Mucosa of stomach (tissue), 1 donor: Measurements from ENCODE around the gene ANKMY1.

Experiments
- H3K27me3 ChIP-seq: one replicate; pipeline ENCODE4 v1.7.0; 2013; ENCODE audit warnings: mild to moderate bottlenecking, low read length; ENCODE audit not compliant: control insufficient read depth, insufficient read depth
- H3K36me3 ChIP-seq: one replicate; pipeline ENCODE4 v1.7.0; 2013; ENCODE audit warnings: low read length; ENCODE audit not compliant: control insufficient read depth, insufficient read depth
- H3K4me1 ChIP-seq: one replicate; pipeline ENCODE4 v1.7.0; 2013; ENCODE audit warnings: mild to moderate bottlenecking, low read length; ENCODE audit not compliant: control insufficient read depth, insufficient read depth
- H3K4me3 ChIP-seq: one replicate; pipeline ENCODE4 v1.7.0; 2013; ENCODE audit warnings: low read length
- H3K9ac ChIP-seq: one replicate; pipeline ENCODE4 v1.7.0; 2013; ENCODE audit warnings: mild to moderate bottlenecking, low read length, moderate library complexity
- H3K9me3 ChIP-seq: one replicate; pipeline ENCODE4 v1.7.0; 2013; ENCODE audit warnings: mild to moderate bottlenecking, low read length, moderate library complexity; ENCODE audit not compliant: control insufficient read depth
- donor health status: Pancreatic carcinoma.

The ANKMY1 gene

GRCh38 chr2:240583774-240584173 is 26.0 kb upstream of the ANKMY1 start:
- H3K9ac ChIP-seq = no peak overlapping the region
- no peaks in the 10 kb centered on the region for H3K9me3 ChIP-seq
- no peaks in the 10 kb centered on the region for H3K27me3 ChIP-seq
- peaks cover 43% of the 10 kb centered on the region for H3K4me1 ChIP-seq
- H3K36me3 ChIP-seq = no peaks in the 10 kb centered on the region
- no peak overlapping the region for H3K4me3 ChIP-seq

DNA sequence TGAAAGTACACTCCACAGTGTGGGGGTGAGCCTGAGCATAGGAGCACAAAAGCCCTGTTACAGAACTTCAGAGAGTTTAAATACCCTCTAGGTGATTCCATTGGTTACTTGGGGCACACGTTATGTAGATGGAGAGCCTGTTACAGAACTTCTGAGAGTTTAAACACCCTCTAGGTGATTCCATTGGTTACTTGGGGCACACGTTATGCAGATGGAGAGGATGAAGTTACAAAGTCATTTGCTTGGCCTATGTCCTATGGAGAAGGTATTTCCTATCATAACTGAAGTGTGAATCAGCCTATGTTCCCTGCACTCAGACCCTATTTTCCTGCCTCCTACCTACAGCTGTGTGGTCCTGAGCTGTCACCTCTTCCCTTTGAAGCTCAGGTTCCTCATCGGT is 25.0 kb upstream of the ANKMY1 start:
- Histone ChIP-seq H3K9me3 (no peaks in the 10 kb centered on the region), H3K27me3 (no peaks in the 10 kb centered on the region), H3K4me3 (no peak overlapping the region), H3K4me1 (peaks cover 35% of the 10 kb centered on the region), H3K36me3 (no peaks in the 10 kb centered on the region), H3K9ac (no peak overlapping the region)

GRCh38 chr2:240581811-240582210 is 24.0 kb upstream of the ANKMY1 start:
- H3K4me3 ChIP-seq = no peak overlapping the region
- H3K36me3 ChIP-seq = no peaks in the 10 kb centered on the region
- H3K9me3 ChIP-seq = no peaks in the 10 kb centered on the region
- peaks cover 28% of the 10 kb centered on the region for H3K4me1 ChIP-seq
- H3K9ac ChIP-seq = no peak overlapping the region
- no peaks in the 10 kb centered on the region for H3K27me3 ChIP-seq

- Histone ChIP-seq H3K9ac (no peak overlapping the region), H3K36me3 (peaks cover 8% of the 10 kb centered on the region), H3K4me3 (no peak overlapping the region)
Observed at GRCh38 chr2:240579771-240580614, 22.2 kb upstream of the ANKMY1 start.

DNA sequence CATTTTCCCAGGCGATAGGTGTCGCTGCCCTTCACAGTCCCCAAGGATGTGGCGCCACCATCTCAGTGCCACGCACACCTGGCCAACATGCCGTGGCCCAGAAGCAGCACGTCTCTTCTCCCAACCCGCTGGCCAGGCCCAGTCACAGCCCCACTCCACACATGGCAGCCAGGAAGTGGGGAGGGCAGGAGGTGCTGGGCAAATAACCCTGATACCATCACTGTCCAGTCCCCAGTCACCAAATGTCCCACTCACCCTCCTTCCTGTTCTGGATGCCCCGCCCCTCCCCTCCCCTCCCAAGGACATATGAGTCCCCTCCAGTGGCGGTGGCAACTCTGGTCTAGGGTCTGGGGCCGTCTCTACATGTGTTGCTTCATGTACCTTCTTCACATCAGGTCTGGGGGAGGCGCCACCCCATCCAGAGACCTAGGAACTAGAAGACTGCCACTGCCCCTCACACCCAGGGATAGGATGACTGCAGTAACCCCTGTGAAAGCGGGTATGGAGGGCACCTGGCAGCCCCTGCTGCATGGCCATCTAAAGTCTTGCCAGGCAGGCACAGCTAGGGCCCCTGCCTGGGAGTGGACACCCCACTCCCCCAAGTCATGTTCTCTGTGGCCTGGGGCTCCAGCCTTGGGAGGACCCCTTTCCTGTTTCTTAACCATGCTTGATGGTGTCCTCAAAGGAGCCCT is 21.4 kb upstream of the ANKMY1 start:
- Histone ChIP-seq H3K4me1 (peaks cover 15% of the 10 kb centered on the region), H3K9ac (no peak overlapping the region), H3K9me3 (no peaks in the 10 kb centered on the region), H3K4me3 (no peak overlapping the region), H3K36me3 (peaks cover 15% of the 10 kb centered on the region), H3K27me3 (no peaks in the 10 kb centered on the region)

More at GRCh38 chr2:240579771-240580614, 22.2 kb upstream of the ANKMY1 start:
- no peaks in the 10 kb centered on the region for H3K9me3 ChIP-seq
- H3K27me3 ChIP-seq = no peaks in the 10 kb centered on the region
- peaks cover 21% of the 10 kb centered on the region for H3K4me1 ChIP-seq

GRCh38 chr2:240578488-240578887 is 20.7 kb upstream of the ANKMY1 start:
- H3K4me1 ChIP-seq = peaks cover 15% of the 10 kb centered on the region
- H3K4me3 ChIP-seq = no peak overlapping the region
- no peaks in the 10 kb centered on the region for H3K27me3 ChIP-seq
- peaks cover 15% of the 10 kb centered on the region for H3K36me3 ChIP-seq
- no peaks in the 10 kb centered on the region for H3K9me3 ChIP-seq
- no peak overlapping the region for H3K9ac ChIP-seq

- no peaks in the 10 kb centered on the region for H3K9me3 ChIP-seq
Observed at GRCh38 chr2:240578110-240578450, 20.3 kb upstream of the ANKMY1 start.

GRCh38 chr2:240577281-240578109 is 19.7 kb upstream of the ANKMY1 start:
- Histone ChIP-seq H3K4me3 (no peak overlapping the region), H3K4me1 (peaks cover 15% of the 10 kb centered on the region), H3K36me3 (peaks cover 15% of the 10 kb centered on the region), H3K9ac (no peak overlapping the region), H3K9me3 (no peaks in the 10 kb centered on the region), H3K27me3 (no peaks in the 10 kb centered on the region)

More at GRCh38 chr2:240578110-240578450, 20.3 kb upstream of the ANKMY1 start:
- Histone ChIP-seq H3K27me3 (no peaks in the 10 kb centered on the region), H3K4me3 (no peak overlapping the region), H3K36me3 (peaks cover 15% of the 10 kb centered on the region), H3K9ac (no peak overlapping the region), H3K4me1 (peaks cover 15% of the 10 kb centered on the region)

DNA sequence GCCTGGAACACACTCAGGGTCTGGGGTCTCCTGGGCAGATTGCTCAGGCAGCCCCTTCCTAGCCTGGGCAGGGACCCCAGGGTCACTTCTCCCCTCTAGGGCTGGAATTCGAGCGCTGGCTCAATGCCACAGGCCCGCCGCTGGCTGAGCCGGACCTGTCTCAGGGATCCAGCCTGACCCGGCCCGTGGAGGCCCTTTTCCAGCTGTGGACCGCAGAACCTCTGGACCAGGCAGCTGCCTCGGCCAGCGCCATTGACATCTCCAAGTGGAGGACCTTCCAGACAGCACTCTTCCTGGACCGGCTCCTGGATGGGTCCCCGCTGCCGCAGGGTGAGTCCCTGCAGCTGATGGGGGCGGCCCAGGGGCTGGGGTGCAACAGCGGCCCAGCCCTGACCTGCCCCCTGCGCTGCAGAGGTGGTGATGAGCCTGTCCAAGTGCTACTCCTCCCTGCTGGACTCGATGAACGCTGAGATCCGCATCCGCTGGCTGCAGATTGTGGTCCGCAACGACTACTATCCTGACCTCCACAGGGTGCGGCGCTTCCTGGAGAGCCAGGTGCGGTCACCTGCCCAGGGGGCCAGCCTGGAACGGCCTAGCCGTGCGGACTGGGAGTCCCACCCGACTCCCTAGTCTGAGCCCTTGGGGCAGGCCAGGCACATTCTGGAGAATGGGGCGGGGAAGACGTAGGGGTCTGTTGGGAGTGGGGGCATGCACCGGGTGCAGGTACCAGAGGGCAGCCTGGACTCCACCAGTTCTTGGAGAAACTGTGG is 18.8 kb upstream of the ANKMY1 start:
- Histone ChIP-seq H3K4me3 (no peak overlapping the region), H3K4me1 (peaks cover 15% of the 10 kb centered on the region), H3K9me3 (no peaks in the 10 kb centered on the region), H3K36me3 (peaks cover 15% of the 10 kb centered on the region), H3K27me3 (no peaks in the 10 kb centered on the region), H3K9ac (no peak overlapping the region)

- Histone ChIP-seq H3K4me1 (peaks cover 19% of the 10 kb centered on the region), H3K9ac (no peak overlapping the region), H3K27me3 (no peaks in the 10 kb centered on the region), H3K36me3 (peaks cover 15% of the 10 kb centered on the region), H3K9me3 (no peaks in the 10 kb centered on the region), H3K4me3 (no peak overlapping the region)
Observed at GRCh38 chr2:240576036-240576435, 18.2 kb upstream of the ANKMY1 start.

GRCh38 chr2:240575101-240575965 is 17.5 kb upstream of the ANKMY1 start:
- H3K27me3 ChIP-seq = no peaks in the 10 kb centered on the region
- peaks cover 23% of the 10 kb centered on the region for H3K4me1 ChIP-seq
- no peak overlapping the region for H3K4me3 ChIP-seq
- no peaks in the 10 kb centered on the region for H3K9me3 ChIP-seq
- H3K9ac ChIP-seq = no peak overlapping the region
- peaks cover 15% of the 10 kb centered on the region for H3K36me3 ChIP-seq
